HG03103 (cell line): ENCODE results near the gene TCHHL1.

Source experiments
- ATAC-seq: cut with Tn5 transposase; IDR thresholded peaks from one replicate; pipeline ENCODE4 v1.9.1; 2021; ENCODE audit warnings: low read depth; ENCODE audit not compliant: unreplicated experiment

TCHHL1 gene

DNA sequence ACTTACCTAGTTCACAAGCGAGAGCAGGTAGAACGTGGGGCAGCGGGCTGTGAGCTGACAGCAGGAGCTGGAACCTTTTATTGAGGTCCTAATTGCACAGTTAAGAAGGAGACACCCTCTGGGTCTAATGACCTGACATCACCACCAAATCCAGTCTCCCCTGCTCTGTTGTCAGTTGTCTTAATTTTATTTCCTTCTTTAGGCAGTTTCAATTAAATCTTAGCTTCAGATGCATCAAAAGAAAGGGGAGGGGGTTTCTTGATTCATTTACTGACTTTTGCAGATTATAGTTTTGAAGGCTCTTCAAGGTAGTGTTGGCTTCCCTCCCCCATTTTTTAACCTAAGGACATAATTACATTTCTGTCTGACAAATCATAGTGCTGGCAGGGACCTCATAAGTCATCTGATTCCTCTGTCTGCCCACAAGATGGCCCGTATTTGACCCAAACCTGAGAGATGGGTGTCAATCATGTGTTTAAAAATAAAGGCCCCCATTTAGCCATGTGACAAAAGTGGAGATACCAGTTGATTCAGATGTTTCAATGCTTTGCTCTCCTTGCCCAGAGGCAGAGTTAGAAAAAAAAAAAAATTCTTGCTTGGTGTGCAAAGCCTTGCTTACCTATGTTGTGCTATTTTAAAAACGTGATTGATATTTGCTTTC, at the start of gene TCHHL1:
Gene TCHHL1 (minus strand): TSS at position 51 of the 661 bp plus-strand sequence. CDS start 921 bp downstream, outside the sequence.
- ATAC-seq, result no peak

DNA sequence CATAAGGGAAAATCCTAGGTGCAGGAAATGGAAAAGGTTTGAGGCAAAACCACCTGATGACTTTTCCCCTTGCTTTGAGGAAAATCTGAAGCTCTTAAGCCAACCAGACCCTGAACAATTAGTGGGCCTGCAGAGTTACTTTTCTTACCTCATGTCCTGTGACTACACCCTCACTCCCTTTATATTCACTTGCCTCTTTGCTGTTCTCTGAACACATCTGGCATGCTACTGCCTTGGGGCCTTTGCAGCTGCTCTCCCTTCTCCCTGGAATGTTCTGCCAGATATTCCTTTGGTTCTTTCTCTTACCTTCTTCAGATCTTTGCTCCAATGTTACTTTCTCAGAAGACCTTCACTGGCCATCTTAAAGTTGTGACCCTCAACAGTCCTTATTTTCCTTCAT, 48.4 kb upstream of the TCHHL1 start:
- ATAC-seq, result no peak

DNA sequence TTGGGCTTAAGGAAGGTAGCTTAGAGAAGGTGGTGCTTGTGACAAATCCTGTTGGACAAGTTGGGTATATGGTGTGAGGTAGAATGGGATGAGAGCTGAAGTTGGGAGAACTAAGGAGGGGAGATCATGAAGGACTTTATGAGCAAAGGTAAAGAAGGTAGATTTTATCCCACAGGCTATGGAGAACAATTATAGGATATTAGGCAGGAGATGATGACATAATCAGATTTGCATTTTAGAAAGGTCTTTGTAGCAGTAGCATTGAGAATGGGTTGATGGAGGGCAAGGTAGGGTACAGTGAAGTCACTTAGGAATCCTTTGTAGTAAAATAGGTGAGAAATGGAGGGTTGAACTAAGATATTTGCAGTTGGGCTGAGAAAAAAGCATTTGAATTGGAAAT, 41.3 kb upstream of the TCHHL1 start:
- no peak for ATAC-seq

DNA sequence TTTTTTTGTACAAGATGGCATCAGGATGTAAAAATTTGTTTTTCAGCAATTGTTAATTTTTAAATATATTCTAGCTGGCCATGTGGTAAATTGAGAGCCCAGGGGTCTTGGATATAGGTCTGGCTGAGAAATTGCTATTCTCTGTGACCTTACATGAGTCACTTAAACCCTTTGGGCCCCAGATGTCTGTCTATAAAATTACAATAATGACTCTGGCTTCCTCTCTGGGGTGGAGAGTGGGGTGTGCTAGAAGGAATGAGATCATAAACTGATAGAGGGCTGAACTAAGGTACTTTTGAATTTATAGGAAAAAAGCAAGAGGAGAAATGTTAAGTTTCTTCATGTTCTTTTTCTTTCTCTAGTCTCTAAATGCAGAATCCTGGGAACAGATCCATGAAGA, 38.8 kb upstream of the TCHHL1 start:
- no peak for ATAC-seq

DNA sequence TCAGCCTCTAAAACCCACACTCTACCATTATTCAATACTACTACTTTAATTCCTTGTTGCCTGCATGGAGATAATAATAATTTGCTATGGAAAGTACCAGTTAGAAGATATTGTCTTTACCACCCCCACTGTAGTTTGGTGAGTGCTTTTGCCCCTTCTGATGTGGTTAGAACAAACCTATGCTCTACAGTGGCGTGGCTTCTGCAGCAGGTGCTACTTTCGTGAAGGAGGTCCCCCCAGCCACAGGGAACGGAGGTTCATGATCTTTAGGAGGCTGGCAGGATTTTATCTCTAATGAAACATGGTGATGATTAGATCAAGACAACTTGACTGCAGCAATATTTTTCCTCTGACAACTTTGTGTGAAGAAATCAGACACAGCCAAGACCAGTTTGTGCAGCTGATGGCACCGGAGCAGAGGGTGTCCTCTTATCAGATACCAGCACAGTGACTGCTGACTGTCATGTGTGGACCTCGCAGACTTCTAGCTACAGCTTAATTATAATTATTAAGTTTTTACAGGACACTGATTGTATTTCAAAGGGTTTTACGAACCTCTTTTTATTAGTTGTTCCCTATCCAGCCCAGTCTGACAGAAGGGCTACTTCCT, 37.1 kb upstream of the TCHHL1 start:
- no peak for ATAC-seq

DNA sequence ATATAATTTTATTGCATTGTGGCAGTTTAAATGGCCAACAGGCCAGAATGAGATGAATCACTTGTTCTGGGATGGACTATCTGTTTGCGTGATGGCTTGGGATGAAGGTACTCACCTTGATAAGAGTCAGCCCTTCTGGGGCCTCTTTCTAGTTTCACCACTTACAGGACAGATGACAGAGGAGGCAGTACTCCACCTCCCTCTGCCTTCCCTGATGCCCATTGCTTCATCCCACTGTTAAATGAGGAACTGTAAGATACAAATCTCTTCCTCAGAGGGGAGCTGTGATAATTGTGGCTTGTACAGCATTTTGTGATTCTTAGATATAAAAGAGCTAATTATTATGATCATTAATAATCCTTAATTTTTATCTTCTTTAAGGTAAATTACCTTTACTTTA, 30.1 kb upstream of the TCHHL1 start:
- no peak for ATAC-seq

DNA sequence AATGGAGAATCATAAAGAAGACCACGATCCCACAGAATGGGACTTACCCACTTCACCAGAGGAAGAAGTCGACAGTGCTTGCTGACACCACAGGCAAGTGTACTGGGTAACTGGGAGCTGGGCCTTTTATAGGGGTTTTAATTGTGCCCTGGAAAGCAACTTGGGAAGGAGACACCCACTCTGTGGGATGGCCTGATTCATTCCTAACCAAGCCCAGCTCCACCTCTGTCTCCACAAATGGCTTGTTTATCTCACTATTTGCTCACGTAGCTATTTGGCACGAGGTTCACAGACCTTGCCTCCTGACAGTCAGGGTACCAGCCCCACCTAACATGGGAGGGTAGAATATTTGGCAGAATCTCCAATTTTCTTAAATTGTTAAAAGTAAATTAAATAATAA, 26.5 kb upstream of the TCHHL1 start, which contains the start of gene TCHH:
Gene TCHH (minus strand): TSS at position 101 of the 400 bp plus-strand sequence. CDS start 1,364 bp downstream, outside the sequence.
- ATAC-seq, result no peak

DNA sequence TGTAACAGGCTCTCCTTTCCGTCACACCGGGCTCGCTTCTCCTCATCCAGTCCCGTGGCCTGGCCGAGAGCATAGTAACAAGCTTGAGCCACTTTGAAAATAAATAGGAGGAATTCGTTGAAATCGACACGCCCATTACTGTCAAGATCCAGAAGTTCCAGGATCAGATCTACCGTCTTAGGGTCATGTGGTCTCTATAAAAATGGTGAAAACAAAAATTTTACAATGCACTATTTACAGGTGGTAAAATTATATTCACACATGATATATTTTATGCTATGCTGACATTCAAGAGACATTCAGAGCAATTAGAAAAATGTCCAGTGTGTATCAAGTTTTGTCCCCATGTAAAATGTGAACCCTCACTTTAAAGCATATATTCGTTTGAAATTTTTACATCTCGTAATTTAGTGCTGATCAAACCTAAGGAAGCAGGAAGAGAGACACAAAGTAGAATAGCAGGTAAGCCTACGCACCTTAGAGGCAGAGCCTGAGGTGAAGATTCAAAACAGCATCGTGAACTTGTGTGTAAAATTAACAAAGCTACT, 24.1 kb upstream of the TCHHL1 start:
- ATAC-seq, result no peak

DNA sequence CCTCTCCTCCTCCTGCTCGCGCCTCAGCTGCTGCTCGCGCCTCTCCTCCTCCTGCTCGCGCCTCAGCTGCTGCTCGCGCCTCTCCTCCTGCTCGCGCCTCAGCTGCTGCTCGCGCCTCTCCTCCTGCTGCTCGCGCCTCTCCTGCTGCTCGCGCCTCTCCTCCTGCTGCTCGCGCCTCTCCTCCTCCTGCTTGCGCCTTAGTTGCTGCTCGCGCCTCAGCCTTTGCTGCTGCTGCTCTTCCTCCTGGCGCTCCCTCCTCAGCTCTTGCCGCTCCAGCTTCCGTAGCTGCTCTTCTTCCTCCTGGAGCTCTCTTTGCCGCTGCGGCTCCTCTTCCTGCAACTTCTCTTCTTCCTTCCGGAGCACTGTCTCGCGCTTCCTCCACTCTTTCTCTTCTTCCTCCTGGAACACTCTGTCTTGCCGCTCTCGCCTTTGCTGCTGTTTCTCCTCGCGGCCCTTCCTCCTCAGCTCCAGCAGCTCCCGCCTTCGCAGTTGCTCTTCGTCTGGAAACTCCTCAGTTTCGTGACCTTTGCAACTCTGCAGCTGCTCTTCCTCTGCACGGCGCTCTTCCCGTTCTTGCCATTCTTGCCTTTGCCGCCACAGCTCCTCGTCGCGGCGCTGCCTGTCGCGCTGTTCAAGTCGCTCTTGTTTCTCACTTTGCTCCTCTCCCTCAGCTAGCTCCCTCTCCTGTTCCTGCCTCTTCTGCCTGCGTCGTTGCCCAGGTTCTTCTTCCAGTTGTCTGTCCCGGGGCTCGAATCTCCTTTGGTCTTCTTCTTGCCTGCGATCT, 23.4 kb upstream of the TCHHL1 start:
- no peak for ATAC-seq

DNA sequence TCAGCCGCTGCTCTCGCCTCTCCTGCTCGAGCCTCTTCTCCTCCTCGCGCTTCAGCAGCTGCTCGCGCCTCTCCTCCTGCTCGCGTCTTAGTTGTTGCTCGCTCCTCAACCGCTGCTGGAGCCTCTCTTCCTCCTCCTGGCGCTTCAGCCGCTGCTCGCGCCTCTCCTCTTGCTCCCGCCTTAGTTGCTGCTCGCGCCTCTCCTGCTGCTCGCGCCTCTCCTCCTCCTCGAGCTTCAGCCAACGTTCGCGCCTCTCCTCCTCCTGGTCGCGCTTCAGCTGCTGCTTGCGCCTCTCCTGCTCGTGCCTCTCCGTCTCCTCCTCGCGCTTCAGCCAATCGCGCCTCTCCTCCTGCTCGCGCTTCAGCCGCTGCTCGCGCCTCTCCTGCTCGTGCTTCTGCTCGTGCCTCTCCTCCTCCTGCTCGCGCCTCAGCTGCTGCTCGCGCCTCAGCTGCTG, 22.7 kb upstream of the TCHHL1 start:
- ATAC-seq, result no peak

DNA sequence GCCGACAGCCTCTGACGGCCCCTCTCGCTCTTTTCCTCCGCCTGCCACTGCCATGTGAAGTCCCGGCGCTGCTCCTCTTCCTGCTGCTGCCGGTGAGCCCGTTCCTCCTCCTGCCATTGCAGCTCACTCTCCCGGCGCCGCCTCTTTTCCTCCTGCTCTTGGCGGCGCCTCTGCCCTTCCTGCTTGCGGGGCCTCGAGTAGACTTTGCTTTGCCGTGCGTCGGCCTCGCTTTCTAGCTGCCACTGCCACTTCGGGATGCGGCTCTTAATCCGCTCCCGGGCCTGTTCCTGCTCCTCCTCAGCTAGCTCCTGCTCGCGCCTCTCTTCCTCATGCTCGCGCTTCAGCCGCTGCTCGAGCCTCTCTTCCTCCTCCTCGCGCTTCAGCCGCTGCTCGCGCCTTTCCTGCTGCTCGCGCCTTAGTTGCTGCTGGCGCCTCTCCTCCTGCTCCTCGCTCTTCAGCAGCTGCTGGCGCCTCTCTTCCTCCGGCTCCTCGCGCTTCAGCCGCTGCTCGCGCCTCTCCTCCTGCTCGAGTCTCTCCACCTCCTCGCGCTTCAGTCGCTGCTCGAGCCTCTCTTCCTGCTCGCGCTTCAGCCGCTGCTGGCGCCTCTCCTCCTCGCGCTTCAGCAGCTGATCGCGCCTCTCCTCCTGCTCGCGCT, 22.1 kb upstream of the TCHHL1 start:
- ATAC-seq, result no peak

DNA sequence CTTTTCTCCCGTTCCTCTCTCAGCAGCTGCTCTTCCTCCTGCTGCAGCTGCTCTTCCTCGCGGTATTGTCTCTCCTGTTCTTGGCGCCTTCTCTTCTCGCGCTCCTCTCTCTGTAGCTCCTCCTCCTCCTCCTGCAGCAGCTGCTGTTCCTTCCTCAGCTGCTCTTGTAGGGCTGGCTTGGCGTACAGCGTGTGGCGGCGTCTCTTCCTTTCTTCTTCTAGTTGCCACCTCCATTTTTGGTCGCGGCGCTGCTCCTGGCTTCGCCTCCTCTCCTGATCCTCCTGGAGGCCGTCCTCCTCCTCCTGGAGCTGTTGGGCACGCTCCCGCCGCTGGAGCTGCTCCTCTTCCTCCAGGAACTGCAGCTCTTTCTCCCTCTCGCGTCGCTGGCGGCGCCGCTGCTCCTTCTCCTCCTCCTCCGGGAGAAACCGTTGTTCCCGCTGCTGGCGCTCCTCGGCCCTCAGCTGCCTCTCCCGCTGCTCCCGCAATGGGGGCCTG, 21.5 kb upstream of the TCHHL1 start:
- no peak for ATAC-seq

DNA sequence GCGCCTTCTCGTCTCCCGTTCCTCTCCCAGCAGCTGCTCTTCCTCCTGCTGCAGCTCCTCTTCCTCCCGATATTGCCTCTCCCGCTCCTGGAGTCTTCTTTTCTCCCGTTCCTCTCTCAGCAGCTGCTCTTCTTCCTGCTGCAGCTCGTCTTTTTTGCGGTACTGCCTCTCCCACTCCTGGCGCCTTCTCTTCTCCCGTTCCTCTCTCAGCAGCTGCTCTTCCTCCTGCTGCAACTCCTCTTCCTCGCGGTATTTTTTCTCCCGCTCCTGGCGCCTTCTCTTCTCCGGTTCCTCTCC, 21.1 kb upstream of the TCHHL1 start:
- ATAC-seq, result no peak

DNA sequence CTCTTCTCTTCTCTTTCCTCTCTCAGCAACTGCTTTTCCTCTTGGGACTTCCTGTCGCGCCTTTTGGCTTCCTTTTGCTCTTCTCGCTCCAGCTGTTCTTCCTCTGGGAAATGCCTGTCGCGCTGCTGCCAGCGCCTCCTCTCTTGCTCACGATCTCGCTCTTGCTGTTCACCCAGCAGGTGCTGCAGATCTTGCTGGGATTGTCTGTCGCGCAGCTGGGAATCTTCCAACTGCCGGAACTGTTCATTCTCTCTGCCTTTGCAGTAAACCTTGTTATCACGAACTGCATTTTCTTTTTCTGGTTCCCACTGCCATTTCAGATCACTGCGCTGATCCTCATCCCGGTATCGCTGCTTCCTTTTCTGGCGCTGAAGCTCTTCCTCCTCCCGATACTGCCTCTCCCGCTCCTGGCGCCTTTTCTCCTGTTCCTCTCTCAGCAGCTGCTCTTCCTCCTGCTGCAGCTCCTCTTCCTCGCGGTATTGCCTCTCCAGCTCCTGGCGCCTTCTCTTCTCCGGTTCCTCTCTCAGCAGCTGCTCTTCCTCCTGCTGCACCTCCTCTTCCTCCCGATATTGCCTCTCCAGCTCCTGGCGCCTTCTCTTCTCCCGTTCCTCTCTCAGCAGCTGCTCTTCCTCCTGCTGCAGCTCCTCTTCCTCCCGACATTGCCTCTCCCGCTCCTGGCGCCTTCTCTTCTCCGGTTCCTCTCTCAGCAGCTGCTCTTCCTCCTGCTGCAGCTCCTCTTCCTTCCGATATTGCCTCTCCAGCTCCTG, 20.6 kb upstream of the TCHHL1 start:
- ATAC-seq, result no peak

DNA sequence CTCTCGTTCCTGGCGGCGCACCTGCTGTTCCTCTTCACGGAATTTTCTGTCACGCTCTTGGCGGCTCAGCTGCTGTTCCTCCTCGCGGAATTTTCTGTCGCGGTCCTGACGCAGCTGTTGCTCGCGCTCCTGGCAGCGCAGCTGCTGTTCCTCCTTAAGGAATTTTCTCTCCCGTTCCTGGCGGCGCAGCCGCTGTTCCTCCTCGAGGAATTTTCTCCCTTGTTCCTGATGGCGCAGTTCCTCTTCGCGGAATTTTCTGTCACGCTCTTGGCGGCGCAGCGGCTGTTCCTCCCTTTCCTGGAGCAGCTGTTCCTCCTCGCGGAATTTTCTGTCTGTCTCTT, 20.0 kb upstream of the TCHHL1 start:
- no peak for ATAC-seq

DNA sequence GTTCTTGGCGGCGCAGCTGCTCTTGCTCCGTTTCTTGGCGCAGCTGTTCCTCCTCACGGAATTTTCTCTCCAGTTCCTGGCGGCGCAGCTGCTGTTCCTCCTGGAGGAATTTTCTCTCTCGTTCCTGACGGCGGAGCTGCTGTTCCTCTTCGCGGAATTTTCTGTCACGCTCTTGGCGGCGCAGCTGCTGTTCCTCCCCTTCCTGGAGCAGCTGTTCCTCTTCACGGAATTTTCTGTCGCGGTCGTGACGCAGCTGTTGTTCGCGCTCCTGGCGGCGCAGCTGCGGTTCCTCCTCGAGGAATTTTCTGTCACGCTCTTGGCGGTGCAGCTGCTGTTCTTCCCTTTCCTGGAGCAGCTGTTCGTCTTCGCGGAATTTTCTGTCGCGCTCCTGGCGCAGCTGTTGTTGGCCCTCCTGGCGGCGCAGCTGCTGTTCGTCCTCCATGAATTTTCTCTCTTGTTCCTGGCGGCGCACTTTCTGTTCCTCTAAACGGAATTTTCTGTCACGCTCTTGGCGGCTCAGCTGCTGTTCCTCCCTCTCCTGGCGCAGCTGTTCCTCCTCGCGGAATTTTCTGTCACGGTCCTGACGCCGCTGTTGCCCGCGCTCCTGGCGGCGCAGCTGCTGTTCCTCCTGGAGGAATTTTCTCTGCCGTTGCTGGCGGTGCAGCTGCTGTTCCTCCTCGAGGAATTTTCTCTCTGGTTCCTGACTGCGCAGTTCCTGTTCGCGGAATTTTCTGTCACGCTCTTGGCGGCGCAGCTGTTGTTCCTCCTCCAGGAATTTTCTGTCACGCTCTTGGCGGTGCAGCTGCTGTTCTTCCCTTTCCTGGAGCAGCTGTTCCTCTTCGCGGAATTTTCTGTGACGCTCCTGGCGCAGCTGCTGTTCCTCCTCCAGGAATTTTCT, 19.4 kb upstream of the TCHHL1 start:
- no peak for ATAC-seq

DNA sequence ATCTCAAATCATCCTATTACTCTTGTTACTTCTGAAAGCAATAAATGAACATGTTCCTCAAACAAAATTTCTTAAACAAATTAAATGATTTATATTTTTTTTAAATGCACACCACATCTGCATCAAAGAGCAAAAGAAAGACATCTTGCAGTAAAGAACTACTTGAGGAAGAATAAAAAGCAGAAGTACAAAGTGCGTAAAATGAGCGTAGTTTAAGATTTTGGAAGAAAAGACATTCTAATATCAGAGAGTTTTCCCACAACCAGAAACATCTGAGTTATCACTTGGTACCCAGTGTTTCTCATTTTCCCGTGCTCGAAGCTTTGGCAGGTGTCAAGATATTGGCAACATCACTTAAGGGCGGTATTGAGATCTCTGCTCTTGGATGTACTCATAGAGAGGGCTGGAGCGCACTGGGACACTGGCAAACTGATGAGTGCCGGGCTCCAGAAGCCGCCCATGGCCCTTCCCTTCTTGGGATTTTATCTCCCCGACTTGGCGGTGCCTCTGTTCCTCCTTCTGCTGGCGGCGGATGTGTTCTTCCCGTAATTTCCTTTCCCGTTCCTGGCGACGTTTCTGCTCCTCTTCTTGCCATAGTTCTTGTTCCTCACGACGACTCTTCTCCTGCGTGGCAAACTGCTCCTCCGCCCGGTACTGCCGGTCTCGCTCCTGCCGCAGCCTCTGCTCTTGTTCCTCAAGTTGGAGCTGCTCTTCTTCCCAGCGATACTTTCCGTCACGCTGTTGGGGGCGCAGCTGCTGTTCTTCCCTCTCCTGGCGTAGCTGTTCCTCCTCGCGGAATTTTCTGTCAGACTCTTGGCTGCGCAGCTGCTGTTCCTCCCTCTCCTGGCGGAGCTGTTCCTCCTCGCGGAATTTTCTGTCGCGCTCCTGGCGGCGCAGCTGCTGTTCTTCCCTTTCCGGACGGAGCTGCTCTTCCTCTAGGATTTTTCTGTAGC, 18.4 kb upstream of the TCHHL1 start:
- no peak for ATAC-seq

DNA sequence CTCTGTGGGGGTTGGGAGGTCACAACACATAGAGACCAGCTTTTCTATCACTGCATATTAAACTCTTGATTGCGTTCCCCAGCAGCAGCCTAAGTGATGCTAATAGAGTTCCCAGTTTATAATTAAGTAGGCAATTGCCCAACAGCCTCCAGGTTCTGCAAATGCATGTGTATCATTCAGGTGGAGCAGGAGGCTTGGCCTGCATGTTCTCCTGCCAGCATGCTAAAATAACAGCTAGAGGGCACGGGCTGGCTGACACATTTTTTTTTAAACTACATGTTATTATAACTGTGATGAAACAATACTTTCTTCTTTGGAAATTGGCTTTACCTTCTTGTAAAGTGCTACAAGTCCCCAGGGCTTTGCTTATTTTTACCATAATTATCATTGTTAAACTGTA, 16.0 kb upstream of the TCHHL1 start:
- no peak for ATAC-seq
